Left ventricle myocardium superior (tissue), 1 donor: ENCODE data around the gene RADX. TPM values are rescaled to one million over a fixed set of nuclear protein-coding genes. Genes with fewer than 3 reads are reported as not detected.
A peak's percentile ranks its signal among the peaks of the same experiment; 100 is the strongest.

Source experiments
- ATAC-seq: fragments of 200-7000 bp; cut with Tn5 transposase; one replicate; pipeline ENCODE4 v1.9.1; 2020; ENCODE audit warnings: mild to moderate bottlenecking, moderate library complexity
- DNase-seq: peaks from one replicate; pipeline ENCODE4 v3.0.0-alpha.2; 2020
- intact Hi-C: fragments of 100-400 bp; cut with micrococcal nuclease; formaldehyde crosslinking; loops from one replicate; pipeline ENCODE4 v1.11.0; 2022
- total RNA-seq: library from RNA; stranded (reverse); fragmentation: NEBNext Ultra II Directional; extraction: Animal tissue kit (Norgen Biotek cat#: 25700); gene quantifications from one replicate; pipeline ENCODE4 v1.2.1, GENCODE V29; 2021
- donor health status: DM: no; HTN: yes; CAD: no; lungs with severe emphysema.

The RADX gene
- total RNA-seq, 1 donor from 2014 or later: 0.64 TPM

GRCh38 chrX:106680716-106681115 is 68.9 kb downstream of the RADX start:
- intact Hi-C loops: no loop called here
- DNase-seq (no peak), ATAC-seq (no peak)

- no peak for ATAC-seq
- DNase-seq: no peak
- intact Hi-C loops: no loop called here
Observed at GRCh38 chrX:106684207-106684606, 72.4 kb downstream of the RADX start.

DNA sequence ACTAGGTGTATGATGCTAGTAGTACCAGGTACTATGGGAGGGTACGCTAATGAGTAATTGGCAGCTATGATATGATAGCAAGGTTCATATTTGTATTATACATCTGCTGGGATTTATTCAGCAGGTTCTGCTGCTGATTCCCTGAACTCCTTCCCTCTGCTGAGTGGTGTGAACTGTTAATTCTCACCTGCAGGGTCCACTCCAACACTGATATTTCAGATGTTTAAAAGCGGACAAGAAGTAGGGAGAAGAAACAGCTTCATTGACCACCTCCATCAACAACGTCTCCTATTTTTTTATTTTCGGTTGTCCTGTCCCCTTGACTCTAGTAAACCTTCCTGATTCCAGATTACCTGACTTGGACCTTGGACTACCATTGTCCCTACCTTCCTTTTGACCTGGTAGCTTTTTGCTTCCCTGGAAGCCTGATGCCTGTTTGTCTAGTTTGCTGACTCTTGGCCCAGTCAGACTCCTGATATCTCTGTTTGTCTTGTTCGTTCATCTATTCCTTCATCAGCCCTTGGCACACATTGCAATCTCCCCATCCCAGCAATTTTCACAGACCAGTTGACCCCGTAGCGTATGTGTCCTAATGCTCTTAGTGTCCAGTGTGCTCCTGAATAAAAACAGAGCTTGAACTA is 80.8 kb downstream of the RADX start:
- DNase-seq: no peak
- intact Hi-C loops: no loop called here
- no peak for ATAC-seq

DNA sequence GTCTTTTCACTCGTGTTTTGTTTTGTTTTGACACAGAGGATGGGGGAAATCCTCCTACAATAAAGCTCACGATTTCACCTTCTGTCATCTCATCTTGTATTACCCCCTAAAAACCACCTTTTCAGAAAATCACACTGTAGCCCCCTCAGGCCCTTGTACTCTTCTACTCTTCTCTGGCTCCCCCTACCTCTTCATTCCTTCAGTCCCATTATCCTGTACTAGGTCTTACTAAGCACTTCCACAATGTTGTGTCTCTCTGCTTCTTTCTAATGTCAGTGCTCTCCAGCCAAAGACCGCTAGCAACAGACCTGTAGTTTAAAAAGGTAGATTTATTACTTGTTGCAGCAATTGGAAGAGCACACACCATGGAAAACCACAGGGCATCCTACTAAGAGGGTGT is 84.7 kb downstream of the RADX start:
- ATAC-seq: no peak
- DNase-seq: no peak
- intact Hi-C loops: no loop called here

DNA sequence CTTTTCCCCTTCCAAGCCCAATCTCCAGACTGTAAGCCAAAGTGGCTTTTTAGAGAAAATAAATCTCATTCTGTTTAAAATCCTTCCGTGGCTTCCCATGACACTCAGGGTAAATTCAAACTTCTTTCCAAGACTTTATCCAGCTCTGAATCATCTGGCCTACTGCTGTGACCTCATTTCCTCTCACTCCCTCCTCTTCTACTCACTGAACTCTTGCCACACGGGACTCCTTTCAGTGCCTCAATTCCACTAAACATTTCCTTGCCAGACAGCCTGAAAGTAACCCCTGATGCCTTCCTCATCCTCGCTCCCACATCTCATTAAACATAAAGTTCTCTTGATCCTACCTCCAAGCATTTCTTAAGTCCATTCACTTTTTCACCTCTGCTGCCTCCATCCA is 86.9 kb downstream of the RADX start:
- DNase-seq (no peak), ATAC-seq (no peak)
- intact Hi-C loops: no loop called here

GRCh38 chrX:106702636-106703035 is 90.9 kb downstream of the RADX start:
- intact Hi-C loops: no loop called here
- ATAC-seq: no peak
- no peak for DNase-seq

GRCh38 chrX:106706466-106706865 is 94.7 kb downstream of the RADX start:
- ATAC-seq: no peak
- DNase-seq: no peak
- intact Hi-C loops: no loop called here

GRCh38 chrX:106707771-106708454 is 96.1 kb downstream of the RADX start:
- ATAC-seq (peak; percentile 81), DNase-seq (no peak)
- intact Hi-C loops: no loop called here

- no peak for ATAC-seq
- no peak for DNase-seq
- intact Hi-C loops: no loop called here
Observed at GRCh38 chrX:106710771-106711170, 99.0 kb downstream of the RADX start.

DNA sequence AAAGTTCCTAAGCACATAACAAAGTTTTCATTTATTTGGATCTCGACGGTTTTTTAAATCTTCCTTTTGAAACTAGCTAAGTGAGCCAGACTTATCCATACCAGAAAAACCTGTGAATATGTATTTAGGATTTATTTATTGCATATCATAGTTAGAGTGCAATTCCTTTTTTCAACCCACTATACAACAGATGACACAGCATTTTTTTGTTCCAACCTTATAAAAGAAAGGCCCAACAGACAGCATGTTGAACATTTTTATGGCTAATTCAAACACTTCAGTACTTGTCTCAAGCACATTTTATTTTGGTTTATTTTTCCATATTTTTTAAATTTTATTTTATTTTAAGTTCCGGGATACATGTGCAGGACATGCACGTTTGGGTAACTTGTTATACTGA is 99.6 kb downstream of the RADX start:
- intact Hi-C loops: no loop called here
- DNase-seq (no peak), ATAC-seq (no peak)

GRCh38 chrX:106716004-106716403 is 104.2 kb downstream of the RADX start:
- intact Hi-C loops: no loop called here
- ATAC-seq (no peak), DNase-seq (no peak)

- intact Hi-C loops: no loop called here
- DNase-seq: no peak
- ATAC-seq: no peak
Observed at GRCh38 chrX:106716463-106716862, 104.7 kb downstream of the RADX start.

DNA sequence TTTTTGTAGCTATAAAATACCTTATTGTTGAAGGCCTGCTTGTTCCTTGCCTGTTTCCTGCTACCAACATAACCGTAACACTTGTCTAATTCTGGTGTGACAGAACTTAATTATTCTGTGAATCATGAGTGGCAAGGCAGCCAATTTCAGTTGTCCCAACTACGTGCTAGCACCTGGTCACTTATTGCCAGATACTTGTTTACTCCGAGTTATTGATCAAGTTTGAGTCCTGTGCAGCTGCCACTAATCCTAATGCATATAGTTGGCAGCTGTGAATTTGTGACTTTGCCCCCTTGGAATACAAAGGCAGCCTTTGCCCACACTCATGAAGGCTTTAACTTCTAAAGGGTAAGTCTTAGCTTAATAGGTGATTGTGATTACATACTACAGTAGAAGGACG is 106.9 kb downstream of the RADX start:
- ATAC-seq: no peak
- DNase-seq: no peak
- intact Hi-C loops: no loop called here

DNA sequence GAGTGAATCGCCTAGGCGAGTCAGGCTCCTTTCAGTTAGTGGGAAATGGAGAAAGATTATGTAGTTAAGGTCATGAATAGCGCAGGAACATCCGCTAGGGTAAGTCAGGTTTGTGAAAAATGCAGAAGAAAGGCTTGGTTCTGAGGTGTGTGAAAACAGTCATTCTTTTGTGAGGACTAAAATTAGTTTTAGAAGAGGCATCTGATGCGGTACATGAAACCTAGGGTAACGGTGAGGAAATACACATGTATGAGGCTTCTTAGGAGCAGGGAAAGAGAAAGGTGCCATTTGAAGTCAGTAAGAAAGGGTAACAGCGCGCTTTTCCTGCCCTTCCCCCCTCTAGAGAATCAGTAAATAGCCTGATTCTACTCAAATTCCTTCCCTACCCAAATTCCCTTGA is 114.2 kb downstream of the RADX start:
- intact Hi-C loops: no loop called here
- DNase-seq: no peak
- no peak for ATAC-seq

DNA sequence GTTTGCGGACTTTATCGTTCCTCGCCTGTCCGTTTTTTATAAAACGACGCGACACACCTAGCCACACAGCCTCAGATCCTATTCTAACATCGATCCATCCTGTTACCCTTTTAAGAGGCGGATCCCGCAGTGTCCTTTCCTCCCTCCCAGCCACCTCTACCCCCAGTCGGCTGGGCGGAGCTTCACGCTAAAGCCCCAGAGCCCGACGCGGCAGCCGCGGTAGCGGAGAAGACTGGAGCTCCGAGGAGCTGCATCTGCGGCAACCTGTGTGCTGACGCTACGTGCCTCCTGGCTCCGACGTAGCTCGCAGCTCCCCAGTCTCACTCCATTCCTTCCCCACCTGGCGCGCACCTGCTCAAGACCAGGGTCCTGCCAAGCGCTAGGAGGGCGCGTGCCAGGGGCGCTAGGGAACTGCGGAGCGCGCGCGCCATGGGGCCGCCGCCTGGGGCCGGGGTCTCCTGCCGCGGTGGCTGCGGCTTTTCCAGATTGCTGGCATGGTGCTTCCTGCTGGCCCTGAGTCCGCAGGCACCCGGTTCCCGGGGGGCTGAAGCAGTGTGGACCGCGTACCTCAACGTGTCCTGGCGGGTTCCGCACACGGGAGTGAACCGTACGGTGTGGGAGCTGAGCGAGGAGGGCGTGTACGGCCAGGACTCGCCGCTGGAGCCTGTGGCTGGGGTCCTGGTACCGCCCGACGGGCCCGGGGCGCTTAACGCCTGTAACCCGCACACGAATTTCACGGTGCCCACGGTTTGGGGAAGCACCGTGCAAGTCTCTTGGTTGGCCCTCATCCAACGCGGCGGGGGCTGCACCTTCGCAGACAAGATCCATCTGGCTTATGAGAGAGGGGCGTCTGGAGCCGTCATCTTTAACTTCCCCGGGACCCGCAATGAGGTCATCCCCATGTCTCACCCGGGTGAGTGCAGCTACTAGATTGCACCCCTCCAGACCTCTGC is 115.0 kb downstream of the RADX start, which contains the start of gene RNF128:
RNF128 (plus strand) TSS at position 217 of the 953 bp plus-strand sequence; CDS start at position 430, 213 bp downstream.
- DNase-seq (peak; percentile 30), ATAC-seq (peak; percentile 71)
- intact Hi-C loops: no loop called here

DNA sequence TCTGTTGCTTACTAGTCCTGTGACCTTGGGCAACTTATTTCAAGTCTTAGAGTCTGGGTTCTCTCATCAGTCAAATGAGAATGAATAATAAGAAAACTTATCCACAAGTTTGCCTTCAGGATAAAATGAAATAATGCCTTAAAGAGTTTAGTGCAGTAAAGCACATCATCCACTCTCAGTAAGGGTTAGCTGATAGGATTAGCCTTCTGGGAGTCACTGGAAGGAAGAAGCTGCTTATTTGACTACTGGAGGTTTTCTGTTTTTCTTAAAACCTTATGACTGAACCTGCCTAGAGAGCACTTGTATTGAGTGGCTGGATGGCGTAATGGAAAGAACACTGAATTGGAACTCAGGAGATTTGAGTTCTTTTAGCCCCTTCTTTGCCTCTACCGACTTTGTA is 116.6 kb downstream of the RADX start:
- DNase-seq (no peak), ATAC-seq (no peak)
- intact Hi-C loops: no loop called here
